HG02943 (cell line): ENCODE results near the gene CNTN6.
"Not testable (repeated sequence)": the region's sequence is repeated elsewhere in the genome, so short reads cannot be mapped to it uniquely, and the experiment has no call there.

Experiments used
- ATAC-seq: cut with Tn5 transposase; IDR thresholded peaks from one replicate; pipeline ENCODE4 v1.9.1; 2021; ENCODE audit warnings: mild to moderate bottlenecking, low read depth, moderate library complexity; ENCODE audit not compliant: unreplicated experiment

The CNTN6 gene

GRCh38 chr3:1272546-1273265 is 179.9 kb downstream of the CNTN6 start:
- no peak for ATAC-seq

GRCh38 chr3:1275495-1275894 is 182.7 kb downstream of the CNTN6 start:
- no peak for ATAC-seq

DNA sequence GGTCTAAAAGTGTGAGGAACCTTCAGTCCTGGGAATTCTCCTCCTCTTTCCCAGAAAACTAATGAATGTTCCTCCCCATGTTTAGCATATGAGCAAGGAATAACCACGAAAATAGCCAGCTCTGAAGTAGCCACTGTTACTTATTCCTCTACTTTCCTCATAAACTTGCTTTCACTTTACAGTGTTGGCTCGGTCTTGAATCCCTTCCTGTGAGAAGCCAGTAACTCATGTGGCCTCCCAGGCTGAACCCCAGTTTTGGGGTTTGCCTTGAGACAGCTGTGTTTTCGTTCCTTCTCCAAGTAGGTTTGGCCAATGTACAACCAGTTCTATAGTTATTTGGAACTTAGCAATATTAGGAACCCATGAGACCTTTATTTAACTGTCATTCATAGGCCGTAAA is 195.0 kb downstream of the CNTN6 start:
- no peak for ATAC-seq

- ATAC-seq = no peak
Measured at GRCh38 chr3:1288805-1289494, 196.1 kb downstream of the CNTN6 start.

DNA sequence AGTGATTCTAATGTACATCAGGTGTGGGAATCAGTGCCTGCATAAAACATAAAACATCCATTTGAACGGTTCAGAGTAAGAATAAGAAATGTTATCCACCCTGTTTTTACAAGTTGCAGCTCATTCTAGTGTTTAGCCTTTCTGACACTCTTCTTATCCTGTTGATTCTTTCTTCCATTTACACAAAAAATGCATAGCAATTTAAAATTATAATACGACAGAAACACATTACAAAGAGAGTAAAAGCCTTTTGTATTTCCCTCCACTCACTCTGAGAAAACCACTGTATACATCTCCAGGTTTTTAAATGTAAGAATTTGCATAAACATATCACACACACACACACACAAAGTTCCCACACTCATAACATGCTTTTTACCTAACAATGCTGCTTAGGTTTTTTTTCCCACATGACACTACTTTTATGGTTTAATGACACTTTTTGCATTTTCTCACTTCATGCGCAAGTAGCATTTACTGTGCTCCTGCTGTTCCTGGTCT is 199.8 kb downstream of the CNTN6 start:
- ATAC-seq = no peak

- ATAC-seq = no peak
Measured at GRCh38 chr3:1294586-1294985, 201.8 kb downstream of the CNTN6 start.

DNA sequence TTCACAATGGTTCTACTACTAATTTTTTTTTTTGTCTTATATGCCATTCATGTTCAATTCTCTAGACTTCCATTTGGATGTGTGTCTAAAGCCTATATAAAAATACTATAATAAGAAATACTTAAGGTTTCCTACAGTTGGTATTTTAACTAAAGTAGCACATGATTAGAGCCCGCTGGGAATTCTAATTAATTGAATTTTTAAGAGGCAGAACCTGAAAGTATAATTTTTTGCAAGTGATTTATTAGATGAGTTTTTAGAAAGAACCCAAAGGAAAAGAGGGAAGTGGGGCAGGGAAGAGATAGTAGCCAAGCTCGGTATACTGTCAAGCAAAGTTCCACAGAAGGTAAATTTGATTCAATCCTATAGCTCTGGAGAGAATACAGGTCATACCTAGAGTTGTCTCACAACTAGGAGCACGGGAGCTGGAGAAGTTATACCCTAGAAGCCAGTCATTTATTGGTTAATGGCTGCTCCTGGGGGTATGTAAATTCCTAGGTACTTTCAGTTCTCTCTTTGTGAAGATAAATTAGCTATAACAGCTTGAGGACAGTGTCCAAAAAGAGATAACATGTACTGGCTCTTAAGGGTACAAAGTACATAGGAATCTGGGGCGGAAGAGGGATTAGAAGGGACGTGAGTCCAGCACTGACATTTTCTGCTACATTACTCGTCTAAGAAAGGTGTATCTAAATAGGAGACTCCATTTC is 225.6 kb downstream of the CNTN6 start:
- ATAC-seq = no peak

- no peak for ATAC-seq
Measured at GRCh38 chr3:1326546-1326945, 233.7 kb downstream of the CNTN6 start.

DNA sequence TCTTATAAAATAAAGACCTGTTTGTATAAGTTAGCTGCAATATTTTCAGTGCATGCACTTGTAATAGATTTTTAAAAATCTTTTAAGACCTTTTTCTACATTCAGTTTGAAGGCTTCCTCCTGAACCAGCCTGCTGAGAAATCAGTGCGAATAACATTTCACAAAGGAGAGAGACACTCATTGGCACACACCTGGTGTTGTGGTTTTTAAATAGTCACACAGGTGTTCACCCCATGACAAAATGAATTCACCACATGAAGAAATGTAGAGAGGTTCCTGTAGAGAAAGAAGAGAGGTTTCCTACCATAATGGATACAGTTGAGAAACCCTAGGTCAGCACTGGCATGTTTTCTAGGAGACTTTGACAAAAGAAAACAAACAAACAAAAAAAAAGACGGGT is 237.3 kb downstream of the CNTN6 start:
- no peak for ATAC-seq

DNA sequence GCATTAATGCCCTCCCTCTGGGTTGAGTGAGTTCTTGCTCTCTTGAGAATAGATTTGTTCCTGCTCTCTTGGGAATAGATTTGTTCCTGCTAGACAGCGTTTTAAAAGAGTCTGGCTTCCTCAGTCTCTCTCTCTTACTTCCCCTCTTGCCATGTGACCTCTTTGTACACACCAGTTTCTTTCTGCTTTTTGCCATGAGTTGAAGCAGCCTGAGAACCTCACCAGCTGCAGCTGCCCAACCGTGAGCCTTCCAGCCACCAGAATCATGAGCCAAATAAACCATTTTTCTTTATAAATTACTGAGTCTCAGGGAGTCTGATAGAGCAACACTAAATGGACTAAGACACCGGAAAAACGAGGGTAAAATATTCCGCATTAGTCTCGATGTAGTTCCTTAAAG is 253.6 kb downstream of the CNTN6 start:
- ATAC-seq = no peak

DNA sequence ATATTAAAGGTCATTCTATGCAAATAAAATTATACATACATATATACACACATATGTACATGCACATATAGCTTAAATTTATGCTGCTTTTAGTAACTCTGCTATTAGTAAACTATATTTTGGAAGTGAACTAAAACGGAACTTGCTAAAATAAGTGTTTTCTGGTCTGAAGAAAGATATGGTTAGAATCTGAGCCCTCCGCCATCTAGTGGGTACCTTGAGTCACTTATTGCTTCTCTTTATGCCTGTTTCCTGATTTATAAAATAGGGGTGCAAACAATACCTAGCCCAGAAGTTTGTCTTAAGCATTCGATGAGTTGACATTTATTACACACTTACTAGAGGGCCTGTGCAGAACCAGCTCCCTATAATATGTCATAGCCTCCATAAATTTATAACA is 255.7 kb downstream of the CNTN6 start:
- ATAC-seq = no peak

DNA sequence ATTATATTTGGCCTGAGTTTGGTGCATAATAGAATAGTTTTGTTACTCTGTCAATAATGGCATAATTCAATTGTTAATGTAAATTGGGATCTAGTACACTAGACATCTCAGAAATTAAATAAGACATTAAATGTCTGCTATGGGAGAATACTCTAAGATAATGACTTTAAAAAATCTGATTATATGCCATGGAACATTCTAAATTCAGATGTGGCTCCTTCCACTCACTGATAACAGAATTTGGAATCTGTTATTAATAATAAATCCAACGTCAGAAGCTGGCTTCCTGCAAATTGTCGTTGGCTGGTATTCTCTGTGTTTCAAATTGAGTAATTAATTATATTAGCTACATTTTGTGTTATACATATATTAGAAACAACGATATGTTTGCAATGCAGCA is 258.1 kb downstream of the CNTN6 start:
- ATAC-seq = no peak

DNA sequence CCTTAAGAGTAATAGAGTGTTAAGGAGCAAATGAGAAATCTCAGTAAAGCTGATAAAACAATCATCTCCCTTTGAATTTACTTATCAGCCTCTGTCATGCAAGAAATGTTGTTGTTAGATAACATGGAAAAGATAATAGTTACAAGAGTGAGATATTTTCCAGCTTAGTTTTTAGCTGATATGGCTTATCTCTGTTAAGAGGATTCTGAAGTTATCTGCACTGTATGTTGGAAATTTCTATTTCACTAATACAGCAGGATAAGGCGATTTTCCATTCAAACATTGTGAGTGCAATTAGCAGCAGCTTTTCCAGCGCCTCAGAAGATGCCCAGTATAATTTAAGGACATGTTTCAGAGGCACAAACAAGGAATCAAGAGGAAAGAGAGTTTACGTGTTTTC is 262.9 kb downstream of the CNTN6 start:
- no peak for ATAC-seq

GRCh38 chr3:1356101-1356500 is 263.3 kb downstream of the CNTN6 start:
- no peak for ATAC-seq

DNA sequence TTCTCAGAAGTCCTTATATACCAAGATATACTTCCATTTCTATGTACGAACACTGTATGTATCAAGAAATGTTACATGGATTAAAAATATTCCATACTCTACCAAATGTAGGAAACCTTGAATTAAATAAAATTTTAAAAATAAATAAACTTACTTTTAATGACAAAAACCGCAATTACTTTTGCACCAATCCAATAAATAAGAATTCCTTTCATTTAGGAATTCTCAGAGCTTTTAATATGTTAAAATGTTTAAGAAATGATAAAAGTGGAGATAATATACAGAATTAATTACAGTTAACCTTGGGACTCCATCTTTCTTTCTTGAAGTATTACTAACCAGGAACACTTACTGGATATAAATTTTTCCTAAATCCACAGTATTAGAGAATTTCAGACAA is 272.7 kb downstream of the CNTN6 start:
- no peak for ATAC-seq

DNA sequence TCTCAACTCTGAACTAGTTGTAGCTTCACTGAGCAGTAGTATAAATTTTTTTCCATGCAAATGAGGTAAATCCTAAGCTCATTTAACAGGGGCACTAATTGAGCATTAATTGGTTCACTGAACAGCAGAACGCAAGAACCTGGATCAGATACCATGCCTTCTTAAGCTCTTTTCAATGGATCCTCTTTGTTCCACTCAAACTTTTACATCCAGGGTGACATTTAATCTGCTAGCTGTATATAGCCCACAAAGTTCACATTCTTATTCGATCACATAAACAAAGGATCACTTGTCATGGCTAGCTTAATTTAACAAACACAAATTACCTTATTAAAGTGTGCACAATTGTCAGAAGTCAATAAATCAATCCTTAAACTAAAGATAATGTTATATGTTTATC is 281.6 kb downstream of the CNTN6 start:
- ATAC-seq = no peak

DNA sequence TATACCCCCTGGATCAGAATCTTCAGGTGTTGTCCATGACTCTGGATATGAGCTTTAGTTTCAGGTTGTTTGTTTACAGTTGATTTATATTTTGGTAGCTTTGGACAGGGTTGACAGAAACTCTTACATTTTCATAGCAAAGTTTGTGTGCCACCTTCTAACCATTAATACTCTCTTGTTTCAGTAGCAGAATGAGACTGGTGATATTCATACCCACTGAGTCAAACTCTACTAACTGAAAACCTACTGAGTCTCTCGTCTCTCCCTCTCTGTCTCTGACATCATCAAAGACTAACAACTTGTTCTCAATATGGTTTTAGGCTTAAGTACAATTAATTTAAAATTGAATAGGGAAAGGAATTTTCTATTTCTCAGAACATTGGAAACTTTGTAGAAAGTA is 282.3 kb downstream of the CNTN6 start:
- ATAC-seq = no peak

DNA sequence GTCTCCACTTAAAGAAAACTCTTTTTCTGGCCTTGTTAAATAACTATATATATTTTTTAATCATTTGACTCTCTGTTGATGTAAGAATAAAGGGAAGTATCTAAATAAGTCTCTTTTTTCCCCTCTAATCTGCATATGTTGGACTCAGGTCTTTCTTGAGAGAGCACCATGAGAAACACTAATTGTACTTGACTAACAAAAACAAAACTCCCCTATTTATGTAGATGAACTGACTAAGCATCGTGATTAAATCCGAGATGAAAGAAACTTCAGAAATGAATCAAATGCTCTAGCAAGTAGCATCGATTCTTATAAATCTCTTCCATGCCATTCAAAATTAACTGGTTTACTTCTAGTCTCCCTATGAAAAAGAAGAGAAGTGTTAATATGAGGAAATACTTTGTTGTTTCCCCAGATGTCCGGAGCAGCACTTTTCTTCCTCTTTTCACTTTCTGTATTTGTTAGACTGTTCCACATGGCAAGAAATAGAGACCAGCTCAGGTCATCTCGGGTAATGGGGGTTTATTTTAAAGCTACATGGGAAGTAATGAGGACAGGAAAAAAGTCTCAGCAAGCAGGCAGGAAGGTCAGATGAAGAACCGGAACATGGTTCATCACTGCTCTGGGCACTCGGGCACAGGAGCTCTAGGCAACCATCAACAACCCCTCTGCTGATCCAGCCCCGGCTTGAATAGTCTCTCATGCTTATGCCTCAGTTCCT is 288.3 kb downstream of the CNTN6 start:
- peak; percentile 66 for ATAC-seq

DNA sequence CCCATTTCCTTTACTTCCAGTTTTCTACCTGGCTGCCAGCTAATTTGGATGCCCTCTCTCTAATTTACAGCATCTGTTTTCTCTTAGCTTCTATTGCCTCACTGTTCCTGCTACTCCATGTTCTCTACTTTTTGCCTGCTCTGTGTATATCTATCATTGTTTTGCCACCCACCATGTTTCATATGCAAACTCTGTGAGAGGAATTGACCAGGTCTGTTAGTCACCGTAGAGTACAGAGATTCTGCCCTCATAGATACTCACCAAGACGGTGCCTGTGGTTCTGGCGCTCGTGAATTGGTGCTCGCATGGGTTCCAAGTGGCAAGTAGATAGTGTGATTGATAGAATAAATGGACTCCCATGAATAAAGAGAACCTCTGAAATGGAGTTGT is 288.8 kb downstream of the CNTN6 start:
- ATAC-seq = peak; percentile 22

GRCh38 chr3:1387396-1387905 is 294.6 kb downstream of the CNTN6 start:
- not testable (repeated sequence) for ATAC-seq

DNA sequence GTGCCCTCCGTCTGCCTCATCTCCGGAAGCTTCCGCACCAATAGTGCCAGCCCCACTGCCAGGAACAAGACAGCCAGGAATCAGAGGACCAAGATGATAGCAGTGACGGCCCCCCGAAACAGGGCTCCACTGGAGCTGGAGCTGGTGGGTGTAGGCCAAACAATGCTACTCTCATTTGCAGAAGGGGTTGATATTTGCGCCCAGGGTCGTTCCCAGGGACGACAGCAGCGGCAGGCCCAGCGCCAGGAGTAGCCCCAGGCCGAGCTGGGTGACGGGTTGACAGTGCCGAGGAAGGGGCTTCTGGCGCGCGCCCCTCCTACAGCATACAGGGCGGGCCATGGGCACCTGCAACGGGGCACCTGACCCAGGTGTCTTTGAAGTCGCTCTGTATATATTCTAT is 301.4 kb downstream of the CNTN6 start:
- ATAC-seq = no peak
